ENCODE measurements around the gene RNF213.
"Not testable (repeated sequence)": the region's sequence is repeated elsewhere in the genome, so short reads cannot be mapped to it uniquely, and the experiment has no call there.

Gene RNF213

GRCh38 chr17:80264205-80265075 lies 3.8 kb downstream of the RNF213 start:
- Histone ChIP-seq H3K4me1 (ENCODE audit: insufficient read depth, low read length) (peaks cover 33% of the 10 kb centered on the region), H3K4me3 (ENCODE audit: low read depth in 1 of 2, low read length in 2 of 2) (peak overlapping the region in 1 of 2 donors; percentile 71), H3K9me3 (ENCODE audit: low read length) (no peaks in the 10 kb centered on the region), H3K27me3 (ENCODE audit: control insufficient read depth in 1 of 2, insufficient read depth in 2 of 2, low read length in 2 of 2) (no peaks in the 10 kb centered on the region), H3K27ac (ENCODE audit: low read depth, low read length) (no peak overlapping the region), H3K36me3 (ENCODE audit: insufficient read depth, low read length) (peaks cover 12% of the 10 kb centered on the region), H3K9ac (ENCODE audit: low read length) (no peak overlapping the region)

- Histone ChIP-seq H3K9ac (ENCODE audit: low read length) (no peak overlapping the region), H3K27me3 (ENCODE audit: control insufficient read depth in 1 of 2, insufficient read depth in 2 of 2, low read length in 2 of 2) (no peaks in the 10 kb centered on the region), H3K27ac (ENCODE audit: low read depth, low read length) (no peak overlapping the region), H3K4me1 (ENCODE audit: insufficient read depth, low read length) (peaks cover 29% of the 10 kb centered on the region), H3K9me3 (ENCODE audit: low read length) (no peaks in the 10 kb centered on the region), H3K4me3 (ENCODE audit: low read depth in 1 of 2, low read length in 2 of 2) (no peak overlapping the region), H3K36me3 (ENCODE audit: insufficient read depth, low read length) (peaks cover 22% of the 10 kb centered on the region)
Observed at GRCh38 chr17:80265205-80266068, 4.8 kb downstream of the RNF213 start.

- no peaks in the 10 kb centered on the region for H3K9me3 ChIP-seq (ENCODE audit: low read length)
- H3K27ac ChIP-seq (ENCODE audit: low read depth, low read length), result no peak overlapping the region
- peaks cover 20% of the 10 kb centered on the region for H3K4me1 ChIP-seq (ENCODE audit: insufficient read depth, low read length)
- no peaks in the 10 kb centered on the region for H3K27me3 ChIP-seq (ENCODE audit: control insufficient read depth in 1 of 2, insufficient read depth in 2 of 2, low read length in 2 of 2)
- H3K36me3 ChIP-seq (ENCODE audit: insufficient read depth, low read length), result peaks cover 23% of the 10 kb centered on the region
- no peak overlapping the region for H3K9ac ChIP-seq (ENCODE audit: low read length)
- no peak overlapping the region for H3K4me3 ChIP-seq (ENCODE audit: low read depth in 1 of 2, low read length in 2 of 2)
Observed at GRCh38 chr17:80267391-80267790, 6.7 kb downstream of the RNF213 start.

GRCh38 chr17:80268427-80268826 lies 7.8 kb downstream of the RNF213 start:
- peaks cover 11% of the 10 kb centered on the region for H3K4me1 ChIP-seq (ENCODE audit: insufficient read depth, low read length)

GRCh38 chr17:80269405-80269807 lies 8.8 kb downstream of the RNF213 start:
- Histone ChIP-seq H3K27ac (ENCODE audit: low read depth, low read length) (no peak overlapping the region), H3K36me3 (ENCODE audit: insufficient read depth, low read length) (peaks cover 27% of the 10 kb centered on the region), H3K4me3 (ENCODE audit: low read depth in 1 of 2, low read length in 2 of 2) (no peak overlapping the region), H3K9ac (ENCODE audit: low read length) (no peak overlapping the region), H3K4me1 (ENCODE audit: insufficient read depth, low read length) (peaks cover 1% of the 10 kb centered on the region), H3K27me3 (ENCODE audit: control insufficient read depth in 1 of 2, insufficient read depth in 2 of 2, low read length in 2 of 2) (no peaks in the 10 kb centered on the region), H3K9me3 (ENCODE audit: low read length) (no peaks in the 10 kb centered on the region)

More at GRCh38 chr17:80268427-80268826, 7.8 kb downstream of the RNF213 start:
- no peaks in the 10 kb centered on the region for H3K9me3 ChIP-seq (ENCODE audit: low read length)
- H3K9ac ChIP-seq (ENCODE audit: low read length), result no peak overlapping the region
- no peaks in the 10 kb centered on the region for H3K27me3 ChIP-seq (ENCODE audit: control insufficient read depth in 1 of 2, insufficient read depth in 2 of 2, low read length in 2 of 2)
- H3K4me3 ChIP-seq (ENCODE audit: low read depth in 1 of 2, low read length in 2 of 2), result no peak overlapping the region
- peaks cover 23% of the 10 kb centered on the region for H3K36me3 ChIP-seq (ENCODE audit: insufficient read depth, low read length)
- H3K27ac ChIP-seq (ENCODE audit: low read depth, low read length), result no peak overlapping the region

- H3K4me1 ChIP-seq (ENCODE audit: insufficient read depth, low read length), result no peaks in the 10 kb centered on the region
- H3K4me3 ChIP-seq (ENCODE audit: low read depth in 1 of 2, low read length in 2 of 2), result no peak overlapping the region
- H3K27ac ChIP-seq (ENCODE audit: low read depth, low read length), result no peak overlapping the region
- H3K27me3 ChIP-seq (ENCODE audit: control insufficient read depth in 1 of 2, insufficient read depth in 2 of 2, low read length in 2 of 2), result no peaks in the 10 kb centered on the region
- H3K9me3 ChIP-seq (ENCODE audit: low read length), result no peaks in the 10 kb centered on the region
- peaks cover 27% of the 10 kb centered on the region for H3K36me3 ChIP-seq (ENCODE audit: insufficient read depth, low read length)
- H3K9ac ChIP-seq (ENCODE audit: low read length), result no peak overlapping the region
Observed at GRCh38 chr17:80270104-80270503, 9.5 kb downstream of the RNF213 start.

GRCh38 chr17:80270836-80271235 lies 10.2 kb downstream of the RNF213 start:
- H3K4me1 ChIP-seq (ENCODE audit: insufficient read depth, low read length), result no peaks in the 10 kb centered on the region
- H3K4me3 ChIP-seq (ENCODE audit: low read depth in 1 of 2, low read length in 2 of 2), result no peak overlapping the region
- H3K9me3 ChIP-seq (ENCODE audit: low read length), result no peaks in the 10 kb centered on the region
- no peak overlapping the region for H3K9ac ChIP-seq (ENCODE audit: low read length)
- no peak overlapping the region for H3K27ac ChIP-seq (ENCODE audit: low read depth, low read length)
- no peaks in the 10 kb centered on the region for H3K27me3 ChIP-seq (ENCODE audit: control insufficient read depth in 1 of 2, insufficient read depth in 2 of 2, low read length in 2 of 2)
- H3K36me3 ChIP-seq (ENCODE audit: insufficient read depth, low read length), result peaks cover 27% of the 10 kb centered on the region

GRCh38 chr17:80272366-80272765 lies 11.7 kb downstream of the RNF213 start:
- Histone ChIP-seq H3K36me3 (ENCODE audit: insufficient read depth, low read length) (peaks cover 27% of the 10 kb centered on the region), H3K4me1 (ENCODE audit: insufficient read depth, low read length) (no peaks in the 10 kb centered on the region), H3K4me3 (ENCODE audit: low read depth in 1 of 2, low read length in 2 of 2) (no peak overlapping the region), H3K9ac (ENCODE audit: low read length) (no peak overlapping the region), H3K27me3 (ENCODE audit: control insufficient read depth in 1 of 2, insufficient read depth in 2 of 2, low read length in 2 of 2) (no peaks in the 10 kb centered on the region), H3K9me3 (ENCODE audit: low read length) (no peaks in the 10 kb centered on the region), H3K27ac (ENCODE audit: low read depth, low read length) (no peak overlapping the region)

GRCh38 chr17:80274331-80274730 lies 13.7 kb downstream of the RNF213 start:
- Histone ChIP-seq H3K9ac (ENCODE audit: low read length) (no peak overlapping the region), H3K4me3 (ENCODE audit: low read depth in 1 of 2, low read length in 2 of 2) (no peak overlapping the region), H3K4me1 (ENCODE audit: insufficient read depth, low read length) (no peaks in the 10 kb centered on the region), H3K27ac (ENCODE audit: low read depth, low read length) (no peak overlapping the region), H3K9me3 (ENCODE audit: low read length) (no peaks in the 10 kb centered on the region), H3K27me3 (ENCODE audit: control insufficient read depth in 1 of 2, insufficient read depth in 2 of 2, low read length in 2 of 2) (no peaks in the 10 kb centered on the region), H3K36me3 (ENCODE audit: insufficient read depth, low read length) (peaks cover 16% of the 10 kb centered on the region)

GRCh38 chr17:80274871-80275449 lies 14.3 kb downstream of the RNF213 start:
- Histone ChIP-seq H3K27ac (ENCODE audit: low read depth, low read length) (no peak overlapping the region), H3K4me1 (ENCODE audit: insufficient read depth, low read length) (peaks cover 4% of the 10 kb centered on the region), H3K36me3 (ENCODE audit: insufficient read depth, low read length) (peaks cover 10% of the 10 kb centered on the region), H3K27me3 (ENCODE audit: control insufficient read depth in 1 of 2, insufficient read depth in 2 of 2, low read length in 2 of 2) (no peaks in the 10 kb centered on the region), H3K4me3 (ENCODE audit: low read depth in 1 of 2, low read length in 2 of 2) (no peak overlapping the region), H3K9ac (ENCODE audit: low read length) (no peak overlapping the region), H3K9me3 (ENCODE audit: low read length) (no peaks in the 10 kb centered on the region)

- peaks cover 10% of the 10 kb centered on the region for H3K4me1 ChIP-seq (ENCODE audit: insufficient read depth, low read length)
- not testable (repeated sequence) for H3K27ac ChIP-seq (ENCODE audit: low read depth, low read length); H3K9me3 ChIP-seq (ENCODE audit: low read length); H3K27me3 ChIP-seq (ENCODE audit: control insufficient read depth in 1 of 2, insufficient read depth in 2 of 2, low read length in 2 of 2); H3K36me3 ChIP-seq (ENCODE audit: insufficient read depth, low read length); H3K4me3 ChIP-seq (ENCODE audit: low read depth in 1 of 2, low read length in 2 of 2); H3K9ac ChIP-seq (ENCODE audit: low read length)
Observed at GRCh38 chr17:80275857-80276256, 15.2 kb downstream of the RNF213 start.
